Stimulated activated effector memory CD8-positive, alpha-beta T cell treated with anti-CD3 and anti-CD28 coated beads, Interleukin-12 subunit alpha, Interleukin-12 subunit beta, amount 100 ng/mL, for 72 hours (primary cell): ENCODE results near the gene PIP5KL1.

Source experiments
- ATAC-seq: fragments of 150-1000 bp; cut with Tn5 transposase; 2 replicates; pipeline ENCODE4 v1.10.0; 2021
- DNase-seq, 2 donors: peaks; one replicate each; pipeline ENCODE4 v3.0.0; 2021 to 2022; ENCODE audit warnings: low spot score in 2 of 2
- H3K27ac Mint-ChIP-seq: one replicate; pipeline ENCODE4 v1.8.0; 2022; ENCODE audit warnings: mild to moderate bottlenecking, mixed read lengths
- H3K36me3 Mint-ChIP-seq: one replicate; pipeline ENCODE4 v1.8.0; 2022; ENCODE audit warnings: mild to moderate bottlenecking, mixed read lengths
- H3K4me1 Mint-ChIP-seq: one replicate; pipeline ENCODE4 v1.8.0; 2022; ENCODE audit warnings: mixed read lengths
- H3K4me3 Mint-ChIP-seq: one replicate; pipeline ENCODE4 v1.8.0; 2022; ENCODE audit warnings: mild to moderate bottlenecking, mixed read lengths
- H3K9me3 Mint-ChIP-seq: one replicate; pipeline ENCODE4 v1.8.0; 2022; ENCODE audit warnings: mixed read lengths

PIP5KL1 gene, protein sequence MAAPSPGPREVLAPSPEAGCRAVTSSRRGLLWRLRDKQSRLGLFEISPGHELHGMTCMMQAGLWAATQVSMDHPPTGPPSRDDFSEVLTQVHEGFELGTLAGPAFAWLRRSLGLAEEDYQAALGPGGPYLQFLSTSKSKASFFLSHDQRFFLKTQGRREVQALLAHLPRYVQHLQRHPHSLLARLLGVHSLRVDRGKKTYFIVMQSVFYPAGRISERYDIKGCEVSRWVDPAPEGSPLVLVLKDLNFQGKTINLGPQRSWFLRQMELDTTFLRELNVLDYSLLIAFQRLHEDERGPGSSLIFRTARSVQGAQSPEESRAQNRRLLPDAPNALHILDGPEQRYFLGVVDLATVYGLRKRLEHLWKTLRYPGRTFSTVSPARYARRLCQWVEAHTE

DNA sequence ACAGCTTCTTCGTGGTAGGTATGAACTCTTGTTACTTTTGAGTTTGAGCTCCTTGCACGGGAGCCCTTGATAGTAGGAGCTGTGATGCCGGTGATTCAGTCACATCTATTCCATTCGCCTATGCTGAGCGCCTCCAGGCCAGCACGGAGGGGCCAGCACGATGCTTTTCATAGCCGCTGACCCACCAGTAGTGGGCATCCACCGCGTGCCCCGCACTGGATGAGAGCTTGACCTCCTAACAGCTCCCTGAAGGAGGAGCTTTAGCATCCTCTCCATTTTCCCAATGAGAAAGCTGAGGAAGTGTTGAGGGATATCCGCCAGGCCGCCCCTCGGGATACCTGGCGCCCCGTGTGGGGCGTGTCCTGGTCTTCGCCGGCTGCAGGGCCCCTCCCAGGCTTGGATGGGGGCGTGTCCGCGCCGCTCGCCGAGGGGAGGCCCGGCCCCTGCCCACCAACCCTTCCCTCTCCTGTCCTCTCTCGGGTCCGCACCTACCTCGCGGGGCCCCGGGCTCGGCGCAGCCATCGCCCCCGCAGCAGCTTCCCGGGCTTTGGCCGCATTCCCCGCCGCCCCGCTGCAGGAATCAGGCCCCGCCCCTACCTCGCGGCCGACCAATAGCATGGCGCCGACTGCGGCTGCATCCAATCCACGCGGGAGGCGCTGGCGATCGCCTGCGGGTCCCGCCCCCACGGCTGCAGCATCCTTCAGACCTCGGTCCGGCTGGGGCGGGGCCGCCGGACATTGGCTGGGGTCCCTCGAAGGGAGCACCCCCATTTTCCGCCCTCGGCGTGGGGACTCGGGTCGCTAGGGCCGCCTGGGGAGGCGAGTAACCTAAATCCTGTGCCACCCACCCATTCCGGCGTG, at the start of gene PIP5KL1:
TSS of gene PIP5KL1 (minus strand) at position 547 of the 861 bp plus-strand sequence. CDS start at position 522, 25 bp downstream.
- DNase-seq: peak; percentile 66 to 90
- Mint-ChIP-seq H3K4me3 (peak within 1 kb of the TSS; percentile 55), H3K4me1 (peaks cover 35% of the 10 kb centered on the region), H3K36me3 (peaks cover 38% of the 10 kb centered on the region), H3K27ac (peak within 1 kb of the TSS; percentile 37), H3K9me3 (no peaks in the 10 kb centered on the region)
- ATAC-seq: peak; percentile 84

DNA sequence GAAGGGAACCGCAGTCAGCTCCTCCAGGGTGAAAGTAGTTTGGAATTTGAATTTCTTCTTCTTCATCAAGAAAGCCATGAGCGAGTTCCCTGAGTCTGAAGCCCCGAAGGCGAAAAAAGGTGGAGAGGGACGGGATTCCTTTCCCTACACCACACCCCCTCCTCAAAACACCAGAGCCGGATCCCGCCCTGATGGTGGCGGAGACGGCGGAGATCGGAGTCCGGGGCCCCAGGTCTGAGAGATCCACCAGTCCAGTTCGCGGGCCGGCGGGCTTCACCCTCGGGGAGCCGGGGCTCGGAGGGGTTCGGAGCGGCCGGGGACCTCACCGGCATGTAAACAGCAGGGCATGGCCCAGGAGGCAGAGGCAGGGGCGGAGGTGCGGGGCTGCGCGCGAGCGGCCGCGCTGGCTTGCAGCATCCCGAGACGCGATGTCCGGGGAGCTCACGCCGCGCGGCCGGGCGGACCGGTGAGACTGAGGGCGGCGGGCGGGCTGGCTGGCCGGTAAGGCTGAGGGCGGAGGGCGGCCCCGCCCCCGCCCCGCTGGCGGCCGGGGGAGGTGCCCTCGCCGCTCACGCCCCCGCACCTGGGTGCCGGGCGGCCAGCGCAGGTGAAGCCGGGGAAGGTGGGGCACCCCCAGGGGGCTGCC, 49.6 kb upstream of the PIP5KL1 start:
- Mint-ChIP-seq H3K36me3 (no peaks in the 10 kb centered on the region), H3K27ac (peak overlapping the region; percentile 92), H3K4me1 (peaks cover 60% of the 10 kb centered on the region), H3K4me3 (peak overlapping the region; percentile 90), H3K9me3 (no peaks in the 10 kb centered on the region)
- ATAC-seq (peak; percentile 42), DNase-seq (peak; percentile 61 to 82)

DNA sequence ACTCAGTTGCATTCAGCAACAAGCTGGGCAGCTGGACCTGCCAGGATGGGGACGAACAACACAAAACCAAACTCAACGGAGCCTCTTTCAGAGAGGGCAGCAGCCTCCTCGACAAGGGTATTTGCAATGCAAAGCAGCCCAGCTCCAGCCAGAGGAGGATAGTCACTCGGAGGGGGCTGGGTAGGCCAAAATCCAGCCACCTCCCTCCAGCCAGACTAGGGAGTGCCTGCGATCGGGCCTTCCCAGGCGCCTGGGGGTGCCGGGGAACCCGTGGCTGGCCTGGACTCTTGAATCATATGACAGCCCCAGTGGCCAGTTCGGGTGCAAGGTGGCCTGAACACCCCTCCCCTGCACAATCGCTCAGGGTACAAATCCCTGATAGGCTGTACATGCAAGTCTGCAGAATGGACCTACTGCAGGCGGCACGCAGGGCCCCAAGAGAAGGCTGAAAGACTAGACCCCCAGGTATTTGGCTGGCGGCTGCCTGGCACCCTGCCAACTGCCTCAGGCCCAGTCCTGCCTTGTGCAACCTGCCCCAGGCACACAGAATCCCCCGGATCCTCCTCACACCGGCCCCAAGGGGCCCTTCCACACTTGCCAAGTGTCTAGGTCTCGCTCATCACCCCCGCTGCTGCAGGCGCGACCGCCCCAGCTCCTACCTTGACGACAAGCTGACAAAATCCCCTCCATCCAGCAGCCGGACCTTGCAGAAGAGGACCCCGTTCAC, 48.9 kb upstream of the PIP5KL1 start:
- ATAC-seq: no peak
- DNase-seq: peak in 1 of 2 donors; percentile 76
- Mint-ChIP-seq H3K4me3 (peak overlapping the region; percentile 90), H3K27ac (peak overlapping the region; percentile 92), H3K4me1 (peaks cover 63% of the 10 kb centered on the region), H3K9me3 (no peaks in the 10 kb centered on the region), H3K36me3 (no peaks in the 10 kb centered on the region)

DNA sequence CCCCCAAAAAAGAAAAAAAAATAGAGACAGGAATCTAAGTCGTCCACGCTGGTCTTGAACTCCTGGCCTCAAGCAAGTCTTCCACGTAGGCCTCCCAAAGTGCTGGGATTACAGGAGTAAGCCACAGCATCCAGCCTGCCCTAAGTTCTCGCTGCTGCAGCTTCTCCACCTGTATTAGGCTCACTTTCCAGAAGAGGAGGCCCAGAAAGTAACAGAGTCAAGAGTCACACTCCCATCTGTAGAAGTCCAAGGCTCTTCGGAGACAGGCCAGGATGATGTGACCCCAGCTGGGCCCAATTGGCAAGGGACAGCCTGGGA, 48.4 kb upstream of the PIP5KL1 start:
- H3K4me3 Mint-ChIP-seq: peak overlapping the region; percentile 90
- DNase-seq (no peak), ATAC-seq (no peak)
- H3K9me3 Mint-ChIP-seq: no peaks in the 10 kb centered on the region
- H3K36me3 Mint-ChIP-seq: no peaks in the 10 kb centered on the region
- peaks cover 68% of the 10 kb centered on the region for H3K4me1 Mint-ChIP-seq
- peak overlapping the region; percentile 92 for H3K27ac Mint-ChIP-seq

DNA sequence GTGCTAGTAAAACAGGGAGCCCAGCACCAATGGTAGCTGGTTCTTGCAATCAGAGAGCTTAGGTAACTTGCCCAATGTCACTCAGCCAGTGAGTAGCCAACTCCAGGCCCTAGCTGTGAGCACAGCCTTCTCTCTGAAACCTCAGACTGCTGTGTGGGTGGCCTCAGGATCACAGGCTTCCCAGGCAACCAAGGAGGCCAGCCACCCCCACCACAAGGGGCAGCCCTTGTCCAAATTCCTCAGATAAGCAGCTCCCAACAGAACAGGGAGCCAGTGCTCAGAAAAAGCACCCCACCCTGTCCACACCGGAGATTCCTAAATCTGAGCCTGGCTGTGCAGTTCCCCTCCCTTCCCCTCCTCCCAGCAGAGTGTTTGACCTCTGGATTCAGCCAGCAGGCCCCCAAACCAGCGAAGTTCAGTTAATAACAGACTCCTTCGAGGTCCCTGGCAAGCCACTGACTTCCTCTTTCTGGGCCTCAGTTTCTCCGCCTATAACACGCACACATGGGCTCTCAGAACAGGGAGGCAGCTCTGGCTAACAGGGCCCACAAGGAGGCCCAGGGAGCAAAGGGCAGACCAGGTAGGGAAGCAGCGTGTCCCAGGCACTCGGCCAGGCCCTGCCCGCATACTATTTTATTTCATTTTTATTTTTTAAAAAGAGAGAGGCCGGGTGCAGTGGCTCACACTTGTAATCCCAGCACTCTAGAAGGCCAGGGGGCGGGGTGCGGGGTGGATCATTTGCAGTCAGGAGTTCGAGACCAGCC, 47.5 kb upstream of the PIP5KL1 start:
- DNase-seq: peak in 1 of 2 donors; percentile 58

DNA sequence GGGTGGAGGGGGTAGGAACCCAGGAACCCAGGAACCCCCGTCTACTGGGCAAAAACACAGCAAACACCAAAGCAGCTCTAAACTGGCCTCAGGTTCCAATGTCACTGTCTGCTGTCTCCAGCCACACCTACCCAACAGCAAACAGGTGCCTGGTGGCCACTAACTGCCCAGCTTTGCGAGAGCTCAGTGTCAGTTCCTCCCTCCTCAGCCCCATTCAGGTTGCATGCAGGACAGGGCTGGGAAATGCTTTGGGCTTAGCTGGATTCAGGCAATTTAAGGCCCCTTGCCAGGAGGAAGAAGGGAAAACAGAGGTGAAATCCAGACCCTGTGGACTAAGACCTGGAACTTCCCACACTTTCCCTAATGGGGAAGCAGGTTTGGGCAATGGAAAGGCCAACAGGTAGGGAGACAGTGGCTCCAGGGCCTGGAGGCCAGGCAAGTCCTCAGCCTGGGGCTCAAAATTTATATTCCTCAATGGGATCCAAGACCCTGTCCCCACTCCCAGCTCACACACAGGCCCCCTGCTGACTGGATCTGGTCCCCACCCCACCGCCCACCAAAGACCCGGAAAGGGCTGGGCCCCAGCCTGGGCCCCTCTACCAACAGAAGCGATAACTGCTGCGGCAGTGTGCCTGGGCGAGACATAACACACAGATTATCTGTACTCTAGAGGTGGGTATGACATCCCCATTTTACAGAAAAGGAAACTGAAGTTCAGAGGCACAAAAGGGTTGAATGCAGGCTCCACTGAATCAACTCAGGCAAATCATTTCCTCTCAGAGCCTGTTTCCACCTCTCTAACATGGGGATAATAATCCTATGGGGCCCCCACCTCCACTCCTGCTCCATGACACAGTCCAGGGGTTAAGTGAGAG, 46.7 kb upstream of the PIP5KL1 start:
- peak overlapping the region; percentile 90 for H3K4me3 Mint-ChIP-seq
- peak overlapping the region; percentile 92 for H3K27ac Mint-ChIP-seq
- peaks cover 80% of the 10 kb centered on the region for H3K4me1 Mint-ChIP-seq
- no peaks in the 10 kb centered on the region for H3K36me3 Mint-ChIP-seq
- H3K9me3 Mint-ChIP-seq: no peaks in the 10 kb centered on the region
- DNase-seq (peak in 1 of 2 donors; percentile 59), ATAC-seq (no peak)

More for the DNA sequence above, 47.5 kb upstream of the PIP5KL1 start:
- ATAC-seq: no peak
- Mint-ChIP-seq H3K36me3 (no peaks in the 10 kb centered on the region), H3K4me3 (peak overlapping the region; percentile 90), H3K27ac (peak overlapping the region; percentile 92), H3K9me3 (no peaks in the 10 kb centered on the region), H3K4me1 (peaks cover 72% of the 10 kb centered on the region)

DNA sequence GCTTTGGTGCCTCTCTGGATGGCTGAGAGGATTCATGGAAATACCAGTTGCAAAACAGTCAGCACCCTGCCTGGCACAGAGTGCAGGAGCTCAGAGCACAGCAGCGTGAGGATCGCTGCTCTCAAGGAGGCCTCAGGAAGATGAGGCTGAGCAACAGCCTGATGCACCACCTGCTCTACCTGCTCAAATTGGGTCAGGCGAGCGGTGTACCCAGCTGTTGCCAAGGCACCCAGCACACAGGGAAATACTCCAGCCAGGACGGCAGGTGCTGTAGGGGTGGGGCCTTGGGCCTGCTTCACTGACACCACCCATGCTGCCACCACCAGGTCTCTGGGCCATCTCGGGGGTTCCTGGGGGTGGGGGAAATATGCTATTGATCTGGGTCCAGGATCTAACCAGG, 45.9 kb upstream of the PIP5KL1 start:
- ATAC-seq: no peak
- H3K27ac Mint-ChIP-seq: peak overlapping the region; percentile 92
- peak in 1 of 2 donors; percentile 49 for DNase-seq
- H3K4me1 Mint-ChIP-seq: peaks cover 81% of the 10 kb centered on the region
- H3K36me3 Mint-ChIP-seq: peaks cover 3% of the 10 kb centered on the region
- H3K9me3 Mint-ChIP-seq: no peaks in the 10 kb centered on the region
- H3K4me3 Mint-ChIP-seq: peak overlapping the region; percentile 90

DNA sequence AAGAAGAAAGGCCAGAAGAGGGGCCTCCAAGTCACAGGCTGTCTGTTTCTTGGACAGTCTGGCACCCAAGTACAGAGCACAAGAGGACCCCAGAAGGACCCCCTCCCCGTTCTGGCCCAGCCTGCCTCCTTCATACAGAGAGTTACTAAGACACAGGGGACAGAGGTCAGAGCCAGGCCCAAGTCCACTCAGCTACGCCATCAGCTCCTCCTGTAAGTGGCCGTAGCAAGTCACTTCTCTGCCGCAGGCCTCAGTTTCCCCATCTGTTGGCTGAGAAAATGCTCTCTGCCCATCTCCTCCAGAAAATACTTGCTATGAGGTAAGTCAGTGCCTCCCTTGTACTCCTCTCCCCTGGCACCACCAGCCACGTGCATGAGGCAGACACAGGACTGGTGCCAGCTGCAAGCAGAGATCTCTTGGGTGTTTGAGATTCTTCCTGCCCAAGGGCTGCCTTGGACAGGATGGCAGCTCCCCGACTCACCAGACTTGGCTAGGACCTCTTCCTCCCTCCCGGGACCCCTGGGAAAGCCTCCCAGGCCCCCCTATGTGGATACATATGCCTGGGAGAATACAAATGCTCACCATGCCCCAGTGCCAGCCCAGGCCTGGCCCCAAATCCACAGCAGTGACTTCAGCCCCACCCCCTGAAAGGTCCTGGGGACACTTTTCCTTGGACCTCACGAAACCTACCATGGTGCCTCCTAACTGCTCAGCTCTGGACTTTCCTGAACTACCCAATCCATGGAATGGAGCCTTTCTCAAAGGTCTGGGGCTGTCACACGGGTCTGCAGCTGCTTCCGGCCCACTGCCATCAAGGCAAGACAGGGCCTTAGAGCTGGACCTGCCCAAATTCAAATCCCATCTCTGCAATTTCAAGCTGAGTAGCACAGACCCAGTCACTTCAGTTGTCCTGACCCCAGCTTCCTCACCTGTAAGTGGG, 45.1 kb upstream of the PIP5KL1 start:
- H3K9me3 Mint-ChIP-seq: no peaks in the 10 kb centered on the region
- peaks cover 5% of the 10 kb centered on the region for H3K36me3 Mint-ChIP-seq
- H3K4me1 Mint-ChIP-seq: peaks cover 84% of the 10 kb centered on the region
- peak overlapping the region; percentile 90 for H3K4me3 Mint-ChIP-seq
- DNase-seq: no peak
- ATAC-seq: no peak
- peak overlapping the region; percentile 92 for H3K27ac Mint-ChIP-seq

DNA sequence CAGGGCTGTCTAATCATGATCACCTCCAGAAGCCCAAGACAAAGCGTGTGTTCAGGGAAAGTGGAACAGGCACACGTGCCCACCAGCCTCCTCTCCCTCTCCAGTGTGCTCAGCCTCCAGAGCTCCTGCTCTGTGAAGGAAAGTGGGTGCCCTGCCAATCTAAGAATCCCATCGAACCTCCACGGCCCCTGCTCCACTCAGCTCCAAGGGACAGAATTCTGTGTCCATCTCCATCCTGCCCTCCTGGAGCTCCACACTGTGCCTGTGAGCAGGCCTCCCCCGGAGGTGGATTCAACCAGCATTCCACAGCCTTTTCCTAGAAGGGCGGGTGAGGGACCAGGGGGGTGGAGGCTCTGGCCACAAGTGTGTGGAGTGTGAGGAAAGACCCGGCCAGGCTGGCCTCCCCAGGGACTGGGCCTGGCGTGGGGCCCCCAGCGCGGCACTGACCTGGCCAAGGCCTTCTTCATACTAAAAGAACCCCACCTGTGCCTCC, 44.2 kb upstream of the PIP5KL1 start:
- H3K4me3 Mint-ChIP-seq: peak overlapping the region; percentile 90
- H3K9me3 Mint-ChIP-seq: no peaks in the 10 kb centered on the region
- H3K36me3 Mint-ChIP-seq: peaks cover 5% of the 10 kb centered on the region
- peak overlapping the region; percentile 92 for H3K27ac Mint-ChIP-seq
- ATAC-seq (no peak), DNase-seq (no peak)
- H3K4me1 Mint-ChIP-seq: peaks cover 92% of the 10 kb centered on the region

DNA sequence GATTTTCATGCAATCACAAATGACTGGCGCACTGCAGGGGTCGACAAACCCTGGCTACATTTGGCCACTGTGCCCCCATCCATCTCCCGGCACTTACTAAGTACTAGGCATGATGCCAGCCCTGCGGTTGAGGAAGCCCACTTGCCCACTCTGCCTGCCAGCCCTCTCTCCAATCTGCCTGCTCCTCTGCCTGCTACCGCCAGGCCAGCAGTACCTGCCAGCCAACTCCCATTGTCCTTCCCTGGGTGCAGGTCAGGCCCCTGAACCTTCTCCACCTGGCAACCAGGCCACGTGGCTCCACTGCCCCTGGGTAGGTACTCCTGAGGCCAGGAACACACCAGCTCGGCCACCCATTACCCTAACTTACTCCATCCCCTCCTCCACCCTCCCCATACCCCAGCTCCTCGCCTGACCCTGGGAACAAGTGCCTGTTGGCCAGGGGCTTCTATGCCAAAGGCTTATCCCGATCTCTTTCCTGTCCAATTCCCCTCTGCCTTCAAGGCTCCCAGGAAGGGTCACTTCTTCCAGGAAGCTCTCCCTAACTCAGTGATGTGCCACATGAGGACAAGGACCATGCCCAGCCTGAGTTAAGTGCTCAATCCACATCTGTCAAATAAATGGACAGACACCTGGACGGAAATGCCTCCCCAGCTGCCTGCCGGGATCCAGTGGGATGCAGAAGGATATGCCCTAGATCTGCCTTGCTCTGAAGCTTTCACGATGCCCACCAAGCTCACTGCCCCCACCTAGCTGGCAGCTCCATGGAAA, 43.6 kb upstream of the PIP5KL1 start:
- Mint-ChIP-seq H3K4me1 (peaks cover 97% of the 10 kb centered on the region), H3K27ac (peak overlapping the region; percentile 92), H3K4me3 (peak overlapping the region; percentile 90), H3K9me3 (no peaks in the 10 kb centered on the region), H3K36me3 (peaks cover 5% of the 10 kb centered on the region)
- ATAC-seq: no peak
- peak in 1 of 2 donors; percentile 49 for DNase-seq

DNA sequence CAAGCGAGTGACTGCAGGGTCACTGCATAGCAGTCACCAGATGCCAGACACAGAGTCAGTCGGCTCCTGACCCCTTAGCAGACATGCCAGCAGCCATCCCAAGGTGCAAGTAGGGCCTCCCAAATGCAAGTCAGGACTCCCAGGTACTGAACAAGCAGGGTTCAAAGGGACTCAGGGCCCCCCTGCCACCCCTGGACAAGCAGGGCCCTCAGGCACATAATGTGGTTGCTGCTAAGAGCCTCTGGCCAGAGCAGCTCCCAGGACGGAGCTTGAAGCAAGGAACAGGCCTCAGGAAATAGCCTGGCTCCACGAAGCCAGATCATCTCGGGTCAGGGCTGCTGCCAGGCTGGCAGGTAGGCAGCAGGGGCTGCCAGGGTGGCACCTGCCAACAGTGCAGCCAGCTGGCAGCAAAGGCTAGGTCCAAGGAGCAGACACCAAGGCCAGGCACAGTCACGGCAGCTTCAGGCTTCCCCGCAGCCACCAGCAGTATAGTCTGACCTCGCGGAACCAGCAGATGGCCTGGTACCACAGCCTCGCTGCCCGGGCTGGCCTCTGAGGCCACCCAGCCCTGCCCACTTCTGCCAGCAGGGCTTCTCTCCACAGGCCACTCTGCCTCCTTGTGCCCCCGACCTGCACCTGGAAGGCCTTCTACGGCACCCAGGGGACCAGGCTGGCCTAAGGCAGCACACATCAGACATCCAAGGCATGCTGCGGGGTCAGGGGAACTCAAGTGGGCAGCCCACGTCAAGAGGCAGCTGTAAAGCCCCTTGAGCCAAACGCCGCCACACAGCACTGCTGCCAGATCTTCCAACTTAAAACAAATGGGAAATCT, 42.8 kb upstream of the PIP5KL1 start:
- H3K4me3 Mint-ChIP-seq: peak overlapping the region; percentile 90
- peak overlapping the region; percentile 92 for H3K27ac Mint-ChIP-seq
- H3K4me1 Mint-ChIP-seq: peaks cover 99% of the 10 kb centered on the region
- H3K36me3 Mint-ChIP-seq: peaks cover 5% of the 10 kb centered on the region
- DNase-seq (peak in 1 of 2 donors; percentile 51), ATAC-seq (no peak)
- no peaks in the 10 kb centered on the region for H3K9me3 Mint-ChIP-seq
